Ovary (tissue), 3 donors: Measurements from ENCODE around the gene WASF3.

ENCODE experiments used
- EP300 ChIP-seq: sonication (generic); formaldehyde crosslinking; IDR thresholded peaks from one replicate; pipeline ENCODE4 v1.6.1; 2017; ENCODE audit warnings: antibody characterized with exemption
- TF ChIP-seq, protein P1 (sequence below), 3 donors: fragments of 450-650 bp in 2 of 3; fragments of 200-600 bp in 1 of 3; IDR thresholded peaks; one replicate each; pipeline versions ENCODE4 v1.5.1 to v1.8.0; 2016 to 2022; ENCODE audit warnings: antibody characterized with exemption in 3 of 3, mild to moderate bottlenecking in 1 of 3
- donor health status: DM: no; HTN: no; CAD: no.

DNA sequence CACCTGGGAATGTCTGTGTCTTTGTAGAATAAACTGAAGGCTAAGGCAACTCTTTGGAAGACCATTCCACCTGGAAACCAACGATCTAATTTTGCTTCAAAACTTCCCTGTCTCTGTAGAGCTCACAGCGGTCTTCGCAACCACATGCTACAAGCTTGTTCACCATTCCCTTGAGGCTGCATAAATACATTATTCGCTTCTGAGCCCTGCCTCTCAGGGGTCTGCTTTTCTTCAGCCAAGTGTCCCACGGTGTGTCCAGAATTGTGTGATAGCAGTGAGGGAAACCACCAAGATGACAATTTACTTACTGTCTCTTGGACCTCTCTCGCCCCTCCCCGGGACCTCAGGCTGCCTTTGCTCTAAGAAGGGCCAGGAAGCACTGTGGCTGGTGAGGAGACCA is 152.0 kb downstream of the WASF3 start:
- TF ChIP-seq, protein P1, sequence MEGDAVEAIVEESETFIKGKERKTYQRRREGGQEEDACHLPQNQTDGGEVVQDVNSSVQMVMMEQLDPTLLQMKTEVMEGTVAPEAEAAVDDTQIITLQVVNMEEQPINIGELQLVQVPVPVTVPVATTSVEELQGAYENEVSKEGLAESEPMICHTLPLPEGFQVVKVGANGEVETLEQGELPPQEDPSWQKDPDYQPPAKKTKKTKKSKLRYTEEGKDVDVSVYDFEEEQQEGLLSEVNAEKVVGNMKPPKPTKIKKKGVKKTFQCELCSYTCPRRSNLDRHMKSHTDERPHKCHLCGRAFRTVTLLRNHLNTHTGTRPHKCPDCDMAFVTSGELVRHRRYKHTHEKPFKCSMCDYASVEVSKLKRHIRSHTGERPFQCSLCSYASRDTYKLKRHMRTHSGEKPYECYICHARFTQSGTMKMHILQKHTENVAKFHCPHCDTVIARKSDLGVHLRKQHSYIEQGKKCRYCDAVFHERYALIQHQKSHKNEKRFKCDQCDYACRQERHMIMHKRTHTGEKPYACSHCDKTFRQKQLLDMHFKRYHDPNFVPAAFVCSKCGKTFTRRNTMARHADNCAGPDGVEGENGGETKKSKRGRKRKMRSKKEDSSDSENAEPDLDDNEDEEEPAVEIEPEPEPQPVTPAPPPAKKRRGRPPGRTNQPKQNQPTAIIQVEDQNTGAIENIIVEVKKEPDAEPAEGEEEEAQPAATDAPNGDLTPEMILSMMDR (IDR thresholded peaks at IDR 0.05): no peak
- TF ChIP-seq EP300: no peak
